Measurements from ENCODE around the gene OSBPL10.

The OSBPL10 gene

GRCh38 chr3:31984321-31984720, 3.3 kb upstream of the OSBPL10 start:
- H3K4me1 Mint-ChIP-seq = peaks cover 16% of the 10 kb centered on the region
- no peak for TF ChIP-seq CTCF (IDR thresholded peaks at IDR 0.05)
- no peaks in the 10 kb centered on the region for H3K9me3 Mint-ChIP-seq
- peaks cover 27% of the 10 kb centered on the region for H3K27me3 Mint-ChIP-seq (ENCODE audit: low read depth, poor library complexity)
- no peak overlapping the region for H3K27ac Mint-ChIP-seq
- DNase-seq = no peak
- no peaks in the 10 kb centered on the region for H3K36me3 Mint-ChIP-seq (ENCODE audit: low read depth)
- H3K4me3 Mint-ChIP-seq = no peak overlapping the region

GRCh38 chr3:31980530-31981205, 394 bp downstream of the OSBPL10 start:
- DNase-seq = peak; percentile 69
- H3K36me3 Mint-ChIP-seq (ENCODE audit: low read depth) = peaks cover 22% of the 10 kb centered on the region
- H3K9me3 Mint-ChIP-seq = no peaks in the 10 kb centered on the region
- H3K27ac Mint-ChIP-seq = no peak overlapping the region
- H3K4me1 Mint-ChIP-seq = peaks cover 30% of the 10 kb centered on the region
- TF ChIP-seq CTCF (IDR thresholded peaks at IDR 0.05) = no peak
- peak overlapping the region; percentile 85 for H3K4me3 Mint-ChIP-seq
- H3K27me3 Mint-ChIP-seq (ENCODE audit: low read depth, poor library complexity) = peaks cover 32% of the 10 kb centered on the region

GRCh38 chr3:31979001-31979697, 1.9 kb downstream of the OSBPL10 start:
- peaks cover 30% of the 10 kb centered on the region for H3K27me3 Mint-ChIP-seq (ENCODE audit: low read depth, poor library complexity)
- no peak for TF ChIP-seq CTCF (IDR thresholded peaks at IDR 0.05)
- H3K4me3 Mint-ChIP-seq = peak overlapping the region; percentile 85
- DNase-seq = no peak
- H3K27ac Mint-ChIP-seq = no peak overlapping the region
- H3K36me3 Mint-ChIP-seq (ENCODE audit: low read depth) = peaks cover 22% of the 10 kb centered on the region
- H3K9me3 Mint-ChIP-seq = no peaks in the 10 kb centered on the region
- H3K4me1 Mint-ChIP-seq = peaks cover 34% of the 10 kb centered on the region

- H3K4me1 Mint-ChIP-seq = peaks cover 34% of the 10 kb centered on the region
- H3K27ac Mint-ChIP-seq = no peak overlapping the region
- H3K9me3 Mint-ChIP-seq = no peaks in the 10 kb centered on the region
- peaks cover 22% of the 10 kb centered on the region for H3K36me3 Mint-ChIP-seq (ENCODE audit: low read depth)
- no peak for DNase-seq
- H3K4me3 Mint-ChIP-seq = no peak overlapping the region
- peaks cover 27% of the 10 kb centered on the region for H3K27me3 Mint-ChIP-seq (ENCODE audit: low read depth, poor library complexity)
- TF ChIP-seq CTCF (IDR thresholded peaks at IDR 0.05) = no peak
These were observed 2.5 kb downstream of the OSBPL10 start for GRCh38 chr3:31978553-31978952.

GRCh38 chr3:31977736-31978135, 3.3 kb downstream of the OSBPL10 start:
- no peak for TF ChIP-seq CTCF (IDR thresholded peaks at IDR 0.05)
- no peak for DNase-seq
- H3K36me3 Mint-ChIP-seq (ENCODE audit: low read depth) = peaks cover 22% of the 10 kb centered on the region
- H3K4me1 Mint-ChIP-seq = peaks cover 39% of the 10 kb centered on the region
- no peak overlapping the region for H3K27ac Mint-ChIP-seq
- no peaks in the 10 kb centered on the region for H3K9me3 Mint-ChIP-seq
- peaks cover 23% of the 10 kb centered on the region for H3K27me3 Mint-ChIP-seq (ENCODE audit: low read depth, poor library complexity)
- no peak overlapping the region for H3K4me3 Mint-ChIP-seq

- H3K27me3 Mint-ChIP-seq (ENCODE audit: low read depth, poor library complexity) = peaks cover 9% of the 10 kb centered on the region
- peaks cover 40% of the 10 kb centered on the region for H3K4me1 Mint-ChIP-seq
- H3K27ac Mint-ChIP-seq = no peak overlapping the region
These were observed 4.8 kb downstream of the OSBPL10 start for GRCh38 chr3:31976302-31976701.

More at GRCh38 chr3:31976302-31976701, 4.8 kb downstream of the OSBPL10 start:
- TF ChIP-seq CTCF (IDR thresholded peaks at IDR 0.05) = no peak
- peaks cover 22% of the 10 kb centered on the region for H3K36me3 Mint-ChIP-seq (ENCODE audit: low read depth)
- no peak overlapping the region for H3K4me3 Mint-ChIP-seq
- no peak for DNase-seq
- H3K9me3 Mint-ChIP-seq = no peaks in the 10 kb centered on the region

All from nephron progenitor cell (in vitro differentiated cells).